Brain microvascular endothelial cell (primary cell): ENCODE measurements around the gene MROH8.
A peak's percentile ranks its signal among the peaks of the same experiment; 100 is the strongest.

Source experiments
- DNase-seq: peaks from one replicate; pipeline ENCODE4 v3.0.0-alpha.2; 2020
- H3K27ac ChIP-seq: fragments of 250-450 bp; sonication (Bioruptor Pico); 2 replicates; pipeline ENCODE4 v1.5.1; 2020; ENCODE audit warnings: mild to moderate bottlenecking, moderate library complexity
- H3K27me3 ChIP-seq: fragments of 250-450 bp; sonication (Bioruptor Pico); replicated peaks from 2 replicates; pipeline ENCODE4 v1.5.1; 2020; ENCODE audit warnings: mild to moderate bottlenecking
- H3K36me3 ChIP-seq: fragments of 250-450 bp; sonication (Bioruptor Pico); replicated peaks from 2 replicates; pipeline ENCODE4 v1.5.1; 2020; ENCODE audit warnings: mild to moderate bottlenecking
- H3K4me3 ChIP-seq: 2 replicates; pipeline ENCODE4 v1.5.1; 2011; ENCODE audit warnings: low read depth, mild to moderate bottlenecking, control low read depth, low read length, moderate library complexity
- CTCF ChIP-seq: IDR thresholded peaks from 2 replicates; pipeline ENCODE4 v1.5.1; 2011; ENCODE audit warnings: low read depth, mild to moderate bottlenecking, moderate library complexity, low read length, control low read depth, inconsistent platforms; ENCODE audit errors: missing control alignments
- in situ Hi-C: cut with HindIII; loops from 2 replicates; pipeline ENCODE4 v1.10.0; 2017; ENCODE audit warnings: low sequenced_read_pairs, low pct_ligation_motif_present

The MROH8 gene

GRCh38 chr20:37095108-37095598 is 84.2 kb downstream of the MROH8 start:
- Histone ChIP-seq H3K36me3 (no peaks in the 10 kb centered on the region), H3K4me3 (peak overlapping the region; percentile 77), H3K27ac (no peak overlapping the region), H3K27me3 (no peaks in the 10 kb centered on the region)
- in situ Hi-C loops = no loop called here
- no peak for TF ChIP-seq CTCF
- DNase-seq = no peak

- TF ChIP-seq CTCF = no peak
- in situ Hi-C loops = no loop called here
- Histone ChIP-seq H3K27me3 (no peaks in the 10 kb centered on the region), H3K27ac (no peak overlapping the region), H3K4me3 (no peak overlapping the region), H3K36me3 (no peaks in the 10 kb centered on the region)
- DNase-seq = no peak
Measured at GRCh38 chr20:37090407-37090806, 88.9 kb downstream of the MROH8 start.

DNA sequence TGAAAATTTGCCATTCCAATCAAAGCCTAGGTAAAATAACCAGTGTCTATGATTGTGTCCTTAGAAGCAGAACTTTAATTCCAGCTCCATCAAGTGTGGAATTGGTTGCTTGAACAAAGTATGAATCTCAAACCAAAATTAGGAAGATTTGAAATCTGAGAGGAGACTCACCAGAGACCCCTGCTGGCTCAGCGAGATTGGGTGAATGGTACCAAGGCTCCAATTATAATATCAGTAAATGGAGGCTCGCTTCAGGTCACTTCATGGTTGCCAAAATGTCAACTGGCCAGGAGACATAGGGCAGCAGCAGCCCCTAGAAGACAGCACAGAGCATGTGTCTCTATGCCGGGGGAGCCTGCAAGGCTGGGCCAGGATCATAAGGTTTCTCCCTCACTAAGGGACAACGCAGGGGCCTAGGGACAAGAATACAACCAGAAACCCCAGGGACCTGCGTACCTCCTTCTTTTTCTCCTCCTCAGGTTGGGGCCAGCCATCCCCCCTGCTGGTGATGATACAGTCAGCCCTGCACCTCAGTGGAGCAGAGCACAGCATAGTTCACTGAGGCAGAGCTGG is 97.5 kb downstream of the MROH8 start:
- no peaks in the 10 kb centered on the region for H3K27me3 ChIP-seq
- peak; percentile 77 for TF ChIP-seq CTCF
- DNase-seq = peak; percentile 24
- in situ Hi-C loops = no loop called here
- no peaks in the 10 kb centered on the region for H3K36me3 ChIP-seq
- H3K4me3 ChIP-seq = no peak overlapping the region
- no peak overlapping the region for H3K27ac ChIP-seq

- in situ Hi-C loops = no loop called here
- Histone ChIP-seq H3K4me3 (no peak overlapping the region), H3K36me3 (no peaks in the 10 kb centered on the region), H3K27me3 (no peaks in the 10 kb centered on the region), H3K27ac (no peak overlapping the region)
- DNase-seq = no peak
- TF ChIP-seq CTCF = no peak
Measured at GRCh38 chr20:37077009-37077408, 102.3 kb downstream of the MROH8 start.

DNA sequence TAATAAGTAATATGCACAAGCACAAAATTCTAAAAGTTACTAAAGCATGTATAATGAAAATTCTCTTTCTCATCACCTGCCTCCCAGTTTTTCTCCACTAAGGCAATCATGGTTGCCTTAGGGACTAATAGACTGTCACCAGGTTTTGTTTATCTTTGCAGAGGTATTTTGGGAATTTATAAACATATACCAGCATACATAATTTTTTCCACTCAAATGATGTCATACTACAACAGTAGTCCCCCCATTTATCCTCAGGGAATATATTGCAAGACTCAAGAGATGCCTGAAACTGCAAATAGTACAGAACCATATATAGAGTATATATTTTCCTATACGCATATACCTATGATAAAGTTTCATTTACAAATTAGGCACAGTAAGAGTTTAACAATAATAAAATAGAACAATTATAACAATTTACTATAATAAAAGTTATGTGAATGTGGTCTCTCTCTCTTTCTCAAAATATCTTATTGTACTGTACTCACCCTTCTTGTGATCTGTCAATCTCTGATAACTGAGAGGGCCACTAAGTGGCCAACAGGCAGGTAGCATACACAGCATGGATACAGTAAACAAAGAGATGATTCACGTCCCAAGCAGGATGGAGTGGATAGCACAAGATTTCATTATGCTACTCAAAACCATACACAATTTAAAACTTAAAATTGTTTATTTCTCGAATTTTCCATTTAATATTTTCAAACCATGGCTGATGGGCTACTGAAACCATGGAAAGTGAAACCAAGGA is 103.2 kb downstream of the MROH8 start:
- no peak overlapping the region for H3K27ac ChIP-seq
- in situ Hi-C loops = no loop called here
- H3K36me3 ChIP-seq = no peaks in the 10 kb centered on the region
- H3K27me3 ChIP-seq = no peaks in the 10 kb centered on the region
- no peak overlapping the region for H3K4me3 ChIP-seq
- DNase-seq = no peak
- TF ChIP-seq CTCF = no peak
